Activated naive CD4-positive, alpha-beta T cell treated with anti-CD3 and anti-CD28 coated beads, Interleukin-2, amount 50 U/mL, for 72 hours (primary cell): ENCODE results near the gene SYMPK. TPM values are rescaled to one million over a fixed set of nuclear protein-coding genes. Genes with fewer than 3 reads are reported as not detected.
"Not testable (repeated sequence)": the region's sequence is repeated elsewhere in the genome, so short reads cannot be mapped to it uniquely, and the experiment has no call there.

Experiments used
- ATAC-seq, 2 donors: fragments of 150-1000 bp; cut with Tn5 transposase; 2 replicates each; pipeline ENCODE4 v1.10.0; 2021; ENCODE audit warnings: mild to moderate bottlenecking in 2 of 2, moderate library complexity in 2 of 2
- DNase-seq, 2 donors: peaks; one replicate each; pipeline ENCODE4 v3.0.0; 2021 to 2022; ENCODE audit warnings: low spot score in 2 of 2
- H3K27ac Mint-ChIP-seq, 2 donors: one replicate each; pipeline ENCODE4 v1.8.0; 2022; ENCODE audit warnings: mild to moderate bottlenecking in 2 of 2, mixed read lengths in 2 of 2
- H3K36me3 Mint-ChIP-seq, 2 donors: one replicate each; pipeline ENCODE4 v1.8.0; 2022; ENCODE audit warnings: mixed read lengths in 2 of 2
- H3K9me3 Mint-ChIP-seq, 2 donors: one replicate each; pipeline ENCODE4 v1.8.0; 2022; ENCODE audit warnings: mixed read lengths in 2 of 2
- total RNA-seq, 2 donors: library from RNA; stranded (reverse); gene quantifications; one replicate each; pipeline ENCODE4 v1.2.3, GENCODE V29; 2022

Gene SYMPK
- total RNA-seq, 2 donors from 2014 or later: 85.8 to 118 TPM

- no peak overlapping the region for H3K27ac Mint-ChIP-seq
- no peaks in the 10 kb centered on the region for H3K36me3 Mint-ChIP-seq
- DNase-seq (no peak), ATAC-seq (no peak)
- H3K9me3 Mint-ChIP-seq: no peaks in the 10 kb centered on the region
These were observed 57.2 kb downstream of the SYMPK start for GRCh38 chr19:45805719-45806118.

- ATAC-seq: no peak
- Mint-ChIP-seq H3K36me3 (no peaks in the 10 kb centered on the region), H3K27ac (no peak overlapping the region), H3K9me3 (no peaks in the 10 kb centered on the region)
- no peak for DNase-seq
These were observed 58.1 kb downstream of the SYMPK start for GRCh38 chr19:45804959-45805230.

GRCh38 chr19:45804140-45804958, 58.6 kb downstream of the SYMPK start:
- Mint-ChIP-seq H3K27ac (no peak overlapping the region), H3K36me3 (no peaks in the 10 kb centered on the region), H3K9me3 (no peaks in the 10 kb centered on the region)
- no peak for ATAC-seq
- DNase-seq: no peak

- H3K36me3 Mint-ChIP-seq: no peaks in the 10 kb centered on the region
- no peaks in the 10 kb centered on the region for H3K9me3 Mint-ChIP-seq
- ATAC-seq (no peak), DNase-seq (no peak)
- H3K27ac Mint-ChIP-seq: peak overlapping the region in 1 of 2 donors; percentile 83
These were observed 61.3 kb downstream of the SYMPK start for GRCh38 chr19:45801603-45802175.

GRCh38 chr19:45800070-45800553, 62.8 kb downstream of the SYMPK start:
- H3K9me3 Mint-ChIP-seq: no peaks in the 10 kb centered on the region

GRCh38 chr19:45799541-45799940, 63.4 kb downstream of the SYMPK start:
- DNase-seq, ATAC-seq, H3K36me3 Mint-ChIP-seq, H3K27ac Mint-ChIP-seq, H3K9me3 Mint-ChIP-seq: not testable (repeated sequence)

More at GRCh38 chr19:45800070-45800553, 62.8 kb downstream of the SYMPK start:
- H3K27ac Mint-ChIP-seq: no peak overlapping the region
- ATAC-seq (no peak), DNase-seq (no peak)
- H3K36me3 Mint-ChIP-seq: no peaks in the 10 kb centered on the region

GRCh38 chr19:45798995-45799517, 63.9 kb downstream of the SYMPK start:
- DNase-seq (peak in 1 of 2 donors; percentile 56), ATAC-seq (peak; percentile 76 to 77)
- Mint-ChIP-seq H3K9me3 (no peaks in the 10 kb centered on the region), H3K27ac (no peak overlapping the region), H3K36me3 (no peaks in the 10 kb centered on the region)

- H3K9me3 Mint-ChIP-seq: no peaks in the 10 kb centered on the region
- H3K36me3 Mint-ChIP-seq: peaks cover under 1% of the 10 kb centered on the region in 2 donors
- ATAC-seq (no peak), DNase-seq (no peak)
- peak overlapping the region in 1 of 2 donors; percentile 84 for H3K27ac Mint-ChIP-seq
These were observed 68.3 kb downstream of the SYMPK start for GRCh38 chr19:45794627-45795026.

GRCh38 chr19:45793876-45794275, 69.1 kb downstream of the SYMPK start:
- DNase-seq: no peak
- no peak for ATAC-seq
- Mint-ChIP-seq H3K27ac (peak overlapping the region in 1 of 2 donors; percentile 84), H3K36me3 (peaks cover 8% of the 10 kb centered on the region in 2 donors), H3K9me3 (no peaks in the 10 kb centered on the region)

- peaks cover 13 to 15% of the 10 kb centered on the region in 2 donors for H3K36me3 Mint-ChIP-seq
- no peak for ATAC-seq
- no peak for DNase-seq
- H3K27ac Mint-ChIP-seq: peak overlapping the region; percentile 84 to 95
- H3K9me3 Mint-ChIP-seq: no peaks in the 10 kb centered on the region
These were observed 69.8 kb downstream of the SYMPK start for GRCh38 chr19:45793178-45793564.

- ATAC-seq: peak; percentile 93 to 95
- Mint-ChIP-seq H3K36me3 (peaks cover 18 to 19% of the 10 kb centered on the region in 2 donors), H3K9me3 (no peaks in the 10 kb centered on the region)
These were observed 70.3 kb downstream of the SYMPK start, which contains the start of gene DMWD for GRCh38 chr19:45792470-45793177. DMWD (minus strand) TSS chr19:45792845; CDS start chr19:45792756, 89 bp downstream.

GRCh38 chr19:45791744-45792469, 71.0 kb downstream of the SYMPK start:
- ATAC-seq (peak in 1 of 2 donors; percentile 9), DNase-seq (no peak)
- H3K36me3 Mint-ChIP-seq: peaks cover 19 to 21% of the 10 kb centered on the region in 2 donors
- H3K9me3 Mint-ChIP-seq: no peaks in the 10 kb centered on the region
- peak overlapping the region; percentile 58 to 61 for H3K27ac Mint-ChIP-seq

More at GRCh38 chr19:45792470-45793177, 70.3 kb downstream of the SYMPK start, which contains the start of gene DMWD:
- DNase-seq: peak; percentile 99 to 100
- peak within 1 kb of the TSS; percentile 84 to 95 for H3K27ac Mint-ChIP-seq

- peaks cover 19 to 21% of the 10 kb centered on the region in 2 donors for H3K36me3 Mint-ChIP-seq
- peak in 1 of 2 donors; percentile 34 for ATAC-seq
- H3K27ac Mint-ChIP-seq: peak overlapping the region in 1 of 2 donors; percentile 61
- no peak for DNase-seq
- H3K9me3 Mint-ChIP-seq: no peaks in the 10 kb centered on the region
These were observed 72.0 kb downstream of the SYMPK start for GRCh38 chr19:45790942-45791341.

GRCh38 chr19:45789035-45789786, 73.7 kb downstream of the SYMPK start:
- ATAC-seq (no peak), DNase-seq (no peak)
- no peak overlapping the region for H3K27ac Mint-ChIP-seq
- H3K36me3 Mint-ChIP-seq: peaks cover 19 to 21% of the 10 kb centered on the region in 2 donors
- no peaks in the 10 kb centered on the region for H3K9me3 Mint-ChIP-seq

- H3K9me3 Mint-ChIP-seq: no peaks in the 10 kb centered on the region
- no peak for DNase-seq
- peaks cover 19 to 21% of the 10 kb centered on the region in 2 donors for H3K36me3 Mint-ChIP-seq
- H3K27ac Mint-ChIP-seq: no peak overlapping the region
- ATAC-seq: no peak
These were observed 76.4 kb downstream of the SYMPK start for GRCh38 chr19:45786533-45786894.
